K562 (cell line): ENCODE results near the gene BEST2. TPM values are rescaled to one million over a fixed set of nuclear protein-coding genes. Genes with fewer than 3 reads are reported as not detected.

Source experiments
- CBFA2T3 ChIP-seq: fragments of 450-650 bp; IDR thresholded peaks from 2 replicates; pipeline ENCODE4 v1.6.1; 2017
- NCOA2 ChIP-seq, 2 experiments: fragments of 450-650 bp; IDR thresholded peaks; 2 replicates each; pipeline ENCODE4 v1.6.1; 2018; ENCODE audit warnings: mild to moderate bottlenecking in 2 of 2, moderate library complexity in 1 of 2; ENCODE audit not compliant: partially characterized antibody in 2 of 2
- NR2C2 ChIP-seq, 2 experiments: fragments of 200-800 bp in 1 of 2; sonication (Bioruptor generic) in 1 of 2; sonication (generic) in 1 of 2; formaldehyde crosslinking in 1 of 2; IDR thresholded peaks; 2 replicates each; pipeline versions ENCODE4 v1.6.1 to v1.8.0; 2016 to 2022; ENCODE audit warnings: mild to moderate bottlenecking in 1 of 2, missing compliant biosample characterization in 1 of 2, missing genetic modification characterization in 1 of 2, missing genetic modification reagents in 1 of 2
- STAT5A ChIP-seq: IDR thresholded peaks from 2 replicates; pipeline ENCODE4 v1.6.1; 2012; ENCODE audit warnings: low read length, inconsistent platforms, borderline replicate concordance
- ZNF134 ChIP-seq: fragments of 250-450 bp; sonication (Bioruptor Pico); conservative IDR thresholded peaks from 2 replicates; pipeline ENCODE4 v1.4.0; 2020
- ZNF253 ChIP-seq: fragments of 250-450 bp; sonication (Bioruptor Pico); conservative IDR thresholded peaks from 2 replicates; pipeline ENCODE4 v1.6.1; 2021; ENCODE audit warnings: mild to moderate bottlenecking
- ZNF695 ChIP-seq: fragments of 450-650 bp; formaldehyde crosslinking; IDR thresholded peaks from 2 replicates; pipeline ENCODE4 v1.4.0; 2020; ENCODE audit warnings: mild to moderate bottlenecking, moderate library complexity
- polyA plus RNA-seq, 8 experiments: library from polyadenylated mRNA; depleted of rRNA in 4 of 8; stranded (reverse) in 5 of 8; unstranded in 3 of 8; fragments of >200 nt; fragmentation: Nextera tagmentation in 2 of 8; fragmentation: Illumina TruSeq in 1 of 8; extraction: Ambion mirVana in 2 of 8; extraction: Trizol in 1 of 8; gene quantifications; 2 replicates each; pipeline versions ENCODE4 v1.2.1 to v1.2.3, GENCODE V29; 2011 to 2014; ENCODE audit warnings: inconsistent platforms in 1 of 8, missing spikeins in 1 of 8
- total RNA-seq, 7 experiments: library from RNA; depleted of rRNA in 6 of 7; stranded (reverse); fragments of >200 nt in 6 of 7; fragmentation: Illumina TruSeq in 2 of 7; extraction: Trizol in 2 of 7; gene quantifications; 2 replicates each; pipeline versions ENCODE4 v1.2.1 to v1.2.3, GENCODE V29; 2011 to 2021; ENCODE audit warnings: low replicate concordance in 1 of 7
- TF ChIP-seq, protein P1 (sequence below): IDR thresholded peaks from 2 replicates; pipeline ENCODE4 v1.6.1; 2014; ENCODE audit warnings: antibody characterized with exemption
- TF ChIP-seq, protein P2 (sequence below): sonication (generic); formaldehyde crosslinking; IDR thresholded peaks from 2 replicates; pipeline ENCODE4 v1.8.0; 2022; ENCODE audit warnings: mild to moderate bottlenecking, missing genetic modification reagents, borderline replicate concordance
- TF ChIP-seq, protein P3 (sequence below): fragments of 250-450 bp; sonication (Bioruptor Pico); IDR thresholded peaks from 2 replicates; pipeline ENCODE4 v1.9.0; 2021; ENCODE audit warnings: mild to moderate bottlenecking, inconsistent platforms
- TF ChIP-seq, protein P4 (sequence below): sonication (generic); formaldehyde crosslinking; IDR thresholded peaks from 2 replicates; pipeline ENCODE4 v1.5.0; 2020; ENCODE audit warnings: missing genetic modification reagents
- TF ChIP-seq, protein P5 (sequence below): fragments of 250-450 bp; sonication (Bioruptor Pico); IDR thresholded peaks from 2 replicates; pipeline ENCODE4 v1.8.0; 2021; ENCODE audit warnings: borderline replicate concordance, mild to moderate bottlenecking, moderate library complexity; ENCODE audit not compliant: poor library complexity, severe bottlenecking
- TF ChIP-seq, protein P6 (sequence below): sonication (generic); formaldehyde crosslinking; IDR thresholded peaks from 2 replicates; pipeline ENCODE4 v1.8.1; 2022; ENCODE audit warnings: missing genetic modification reagents
- TF ChIP-seq, protein P7 (sequence below): fragments of 450-650 bp; formaldehyde crosslinking; IDR thresholded peaks from 2 replicates; pipeline ENCODE4 v1.4.0; 2020; ENCODE audit warnings: mild to moderate bottlenecking, moderate library complexity

The BEST2 gene
- total and polyA plus RNA-seq, 9 of the 15 experiments (the other 6 are each of a cell fraction or from before 2014, with no cell fraction given) = not detected

DNA sequence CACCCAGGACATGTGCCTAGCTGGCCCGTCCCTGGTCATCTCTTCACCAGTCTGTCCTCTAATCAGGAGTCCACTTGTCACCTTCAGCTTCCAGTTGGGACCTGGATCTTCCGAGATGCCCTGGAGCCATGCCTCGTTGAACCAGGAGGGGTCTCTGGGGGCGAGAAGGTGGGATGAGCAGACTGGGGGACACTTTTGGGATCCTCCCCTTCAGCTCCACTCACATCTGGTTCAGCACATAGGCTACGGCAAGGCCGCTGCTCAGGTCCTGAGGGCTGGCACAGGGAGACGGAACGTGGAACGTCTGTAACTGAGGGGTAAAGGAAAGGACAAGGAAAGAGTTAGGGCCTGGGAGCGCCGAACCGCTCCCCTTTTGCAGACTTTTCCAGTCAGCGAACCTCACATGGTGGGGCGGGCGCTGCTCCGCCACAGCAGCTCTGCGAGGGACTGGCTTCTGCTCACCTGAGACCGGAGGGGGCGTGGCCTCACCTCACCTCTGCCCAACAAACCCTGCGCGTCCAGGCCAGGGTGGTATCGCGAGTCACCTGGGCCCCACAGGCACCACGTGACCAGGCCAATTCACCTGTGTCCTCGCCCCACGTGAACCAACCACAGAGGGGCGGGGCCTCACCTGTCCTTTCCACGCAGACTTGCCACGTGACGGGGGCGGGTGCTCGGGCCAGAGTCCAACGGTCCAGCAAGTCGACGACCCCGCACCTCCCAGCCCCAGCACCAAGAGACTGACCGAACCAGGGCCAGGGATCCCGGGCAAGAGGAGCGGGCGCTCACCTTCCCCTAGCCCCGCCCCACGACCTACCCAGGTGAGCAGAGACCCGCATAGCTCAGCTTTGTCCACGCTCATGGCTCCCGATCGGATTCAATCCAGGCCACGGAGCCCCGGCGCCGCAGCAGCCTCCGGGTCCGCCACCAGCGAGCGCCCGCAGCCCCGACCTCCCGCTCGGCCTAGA is 23.3 kb downstream of the BEST2 start, which contains the start of gene HOOK2 (continued):
- TF ChIP-seq, protein P1, sequence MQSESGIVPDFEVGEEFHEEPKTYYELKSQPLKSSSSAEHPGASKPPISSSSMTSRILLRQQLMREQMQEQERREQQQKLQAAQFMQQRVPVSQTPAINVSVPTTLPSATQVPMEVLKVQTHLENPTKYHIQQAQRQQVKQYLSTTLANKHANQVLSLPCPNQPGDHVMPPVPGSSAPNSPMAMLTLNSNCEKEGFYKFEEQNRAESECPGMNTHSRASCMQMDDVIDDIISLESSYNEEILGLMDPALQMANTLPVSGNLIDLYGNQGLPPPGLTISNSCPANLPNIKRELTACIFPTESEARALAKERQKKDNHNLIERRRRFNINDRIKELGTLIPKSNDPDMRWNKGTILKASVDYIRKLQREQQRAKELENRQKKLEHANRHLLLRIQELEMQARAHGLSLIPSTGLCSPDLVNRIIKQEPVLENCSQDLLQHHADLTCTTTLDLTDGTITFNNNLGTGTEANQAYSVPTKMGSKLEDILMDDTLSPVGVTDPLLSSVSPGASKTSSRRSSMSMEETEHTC = 0 out of 2 replicates have a peak, but pooled peaks have one; percentile 35
- TF ChIP-seq NCOA2 (IDR thresholded peaks at IDR 0.05; ENCODE audit: partially characterized antibody in 2 of 2) = no peak
- no peak for TF ChIP-seq CBFA2T3
- TF ChIP-seq ZNF253 (CRISPR knock-in tag) = no peak
- TF ChIP-seq ZNF695 (CRISPR knock-in tag) = no peak
- TF ChIP-seq, protein P2, sequence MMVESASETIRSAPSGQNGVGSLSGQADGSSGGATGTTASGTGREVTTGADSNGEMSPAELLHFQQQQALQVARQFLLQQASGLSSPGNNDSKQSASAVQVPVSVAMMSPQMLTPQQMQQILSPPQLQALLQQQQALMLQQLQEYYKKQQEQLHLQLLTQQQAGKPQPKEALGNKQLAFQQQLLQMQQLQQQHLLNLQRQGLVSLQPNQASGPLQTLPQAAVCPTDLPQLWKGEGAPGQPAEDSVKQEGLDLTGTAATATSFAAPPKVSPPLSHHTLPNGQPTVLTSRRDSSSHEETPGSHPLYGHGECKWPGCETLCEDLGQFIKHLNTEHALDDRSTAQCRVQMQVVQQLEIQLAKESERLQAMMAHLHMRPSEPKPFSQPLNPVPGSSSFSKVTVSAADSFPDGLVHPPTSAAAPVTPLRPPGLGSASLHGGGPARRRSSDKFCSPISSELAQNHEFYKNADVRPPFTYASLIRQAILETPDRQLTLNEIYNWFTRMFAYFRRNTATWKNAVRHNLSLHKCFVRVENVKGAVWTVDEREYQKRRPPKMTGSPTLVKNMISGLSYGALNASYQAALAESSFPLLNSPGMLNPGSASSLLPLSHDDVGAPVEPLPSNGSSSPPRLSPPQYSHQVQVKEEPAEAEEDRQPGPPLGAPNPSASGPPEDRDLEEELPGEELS (CRISPR knock-in tag) = no peak
- TF ChIP-seq, protein P3, sequence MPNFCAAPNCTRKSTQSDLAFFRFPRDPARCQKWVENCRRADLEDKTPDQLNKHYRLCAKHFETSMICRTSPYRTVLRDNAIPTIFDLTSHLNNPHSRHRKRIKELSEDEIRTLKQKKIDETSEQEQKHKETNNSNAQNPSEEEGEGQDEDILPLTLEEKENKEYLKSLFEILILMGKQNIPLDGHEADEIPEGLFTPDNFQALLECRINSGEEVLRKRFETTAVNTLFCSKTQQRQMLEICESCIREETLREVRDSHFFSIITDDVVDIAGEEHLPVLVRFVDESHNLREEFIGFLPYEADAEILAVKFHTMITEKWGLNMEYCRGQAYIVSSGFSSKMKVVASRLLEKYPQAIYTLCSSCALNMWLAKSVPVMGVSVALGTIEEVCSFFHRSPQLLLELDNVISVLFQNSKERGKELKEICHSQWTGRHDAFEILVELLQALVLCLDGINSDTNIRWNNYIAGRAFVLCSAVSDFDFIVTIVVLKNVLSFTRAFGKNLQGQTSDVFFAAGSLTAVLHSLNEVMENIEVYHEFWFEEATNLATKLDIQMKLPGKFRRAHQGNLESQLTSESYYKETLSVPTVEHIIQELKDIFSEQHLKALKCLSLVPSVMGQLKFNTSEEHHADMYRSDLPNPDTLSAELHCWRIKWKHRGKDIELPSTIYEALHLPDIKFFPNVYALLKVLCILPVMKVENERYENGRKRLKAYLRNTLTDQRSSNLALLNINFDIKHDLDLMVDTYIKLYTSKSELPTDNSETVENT = no peak
- TF ChIP-seq, protein P4, sequence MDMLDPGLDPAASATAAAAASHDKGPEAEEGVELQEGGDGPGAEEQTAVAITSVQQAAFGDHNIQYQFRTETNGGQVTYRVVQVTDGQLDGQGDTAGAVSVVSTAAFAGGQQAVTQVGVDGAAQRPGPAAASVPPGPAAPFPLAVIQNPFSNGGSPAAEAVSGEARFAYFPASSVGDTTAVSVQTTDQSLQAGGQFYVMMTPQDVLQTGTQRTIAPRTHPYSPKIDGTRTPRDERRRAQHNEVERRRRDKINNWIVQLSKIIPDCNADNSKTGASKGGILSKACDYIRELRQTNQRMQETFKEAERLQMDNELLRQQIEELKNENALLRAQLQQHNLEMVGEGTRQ (CRISPR knock-in tag) = peak; percentile 93
- TF ChIP-seq, protein P5, sequence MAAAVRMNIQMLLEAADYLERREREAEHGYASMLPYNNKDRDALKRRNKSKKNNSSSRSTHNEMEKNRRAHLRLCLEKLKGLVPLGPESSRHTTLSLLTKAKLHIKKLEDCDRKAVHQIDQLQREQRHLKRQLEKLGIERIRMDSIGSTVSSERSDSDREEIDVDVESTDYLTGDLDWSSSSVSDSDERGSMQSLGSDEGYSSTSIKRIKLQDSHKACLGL (CRISPR knock-in tag) = no peak
- TF ChIP-seq, protein P6, sequence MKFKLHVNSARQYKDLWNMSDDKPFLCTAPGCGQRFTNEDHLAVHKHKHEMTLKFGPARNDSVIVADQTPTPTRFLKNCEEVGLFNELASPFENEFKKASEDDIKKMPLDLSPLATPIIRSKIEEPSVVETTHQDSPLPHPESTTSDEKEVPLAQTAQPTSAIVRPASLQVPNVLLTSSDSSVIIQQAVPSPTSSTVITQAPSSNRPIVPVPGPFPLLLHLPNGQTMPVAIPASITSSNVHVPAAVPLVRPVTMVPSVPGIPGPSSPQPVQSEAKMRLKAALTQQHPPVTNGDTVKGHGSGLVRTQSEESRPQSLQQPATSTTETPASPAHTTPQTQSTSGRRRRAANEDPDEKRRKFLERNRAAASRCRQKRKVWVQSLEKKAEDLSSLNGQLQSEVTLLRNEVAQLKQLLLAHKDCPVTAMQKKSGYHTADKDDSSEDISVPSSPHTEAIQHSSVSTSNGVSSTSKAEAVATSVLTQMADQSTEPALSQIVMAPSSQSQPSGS (CRISPR knock-in tag) = no peak
- no peak for TF ChIP-seq NR2C2 (CRISPR knock-in tag; IDR thresholded peaks at IDR 0.05)
- no peak for TF ChIP-seq NR2C2 (tag; IDR thresholded peaks at IDR 0.05)
- TF ChIP-seq STAT5A = no peak
- TF ChIP-seq, protein P7, sequence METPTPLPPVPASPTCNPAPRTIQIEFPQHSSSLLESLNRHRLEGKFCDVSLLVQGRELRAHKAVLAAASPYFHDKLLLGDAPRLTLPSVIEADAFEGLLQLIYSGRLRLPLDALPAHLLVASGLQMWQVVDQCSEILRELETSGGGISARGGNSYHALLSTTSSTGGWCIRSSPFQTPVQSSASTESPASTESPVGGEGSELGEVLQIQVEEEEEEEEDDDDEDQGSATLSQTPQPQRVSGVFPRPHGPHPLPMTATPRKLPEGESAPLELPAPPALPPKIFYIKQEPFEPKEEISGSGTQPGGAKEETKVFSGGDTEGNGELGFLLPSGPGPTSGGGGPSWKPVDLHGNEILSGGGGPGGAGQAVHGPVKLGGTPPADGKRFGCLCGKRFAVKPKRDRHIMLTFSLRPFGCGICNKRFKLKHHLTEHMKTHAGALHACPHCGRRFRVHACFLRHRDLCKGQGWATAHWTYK (CRISPR knock-in tag) = 0 out of 2 replicates have a peak, but pooled peaks have one; percentile 21
- no peak for TF ChIP-seq ZNF134 (CRISPR knock-in tag)
